Measurements from ENCODE around the gene ERG.

Gene ERG

DNA sequence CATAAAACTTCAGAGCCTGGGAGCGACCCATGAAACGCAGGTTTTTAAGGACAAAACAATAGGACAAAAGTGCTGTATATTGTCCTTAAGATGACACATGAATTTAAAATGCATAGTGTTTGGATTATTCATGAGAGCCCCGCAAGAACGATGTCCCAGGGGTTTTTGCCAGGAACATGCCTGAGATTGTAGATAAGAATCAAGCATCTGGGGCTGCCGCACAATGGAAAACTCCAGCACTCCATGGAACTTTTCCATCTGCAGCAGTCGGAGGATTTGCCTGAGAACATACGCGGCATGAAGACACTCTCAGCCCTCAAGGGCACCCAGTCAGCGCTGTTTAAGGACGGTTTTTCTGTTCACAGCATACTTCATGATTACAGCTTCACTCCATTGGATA lies 5.3 kb upstream of the ERG start:
- no peak for DNase-seq (ENCODE audit: low spot score)
- Histone ChIP-seq H3K27ac (peak overlapping the region in 1 of 2 donors; percentile 79), H3K4me3 (peak overlapping the region; percentile 56)
- TF ChIP-seq, protein P1, sequence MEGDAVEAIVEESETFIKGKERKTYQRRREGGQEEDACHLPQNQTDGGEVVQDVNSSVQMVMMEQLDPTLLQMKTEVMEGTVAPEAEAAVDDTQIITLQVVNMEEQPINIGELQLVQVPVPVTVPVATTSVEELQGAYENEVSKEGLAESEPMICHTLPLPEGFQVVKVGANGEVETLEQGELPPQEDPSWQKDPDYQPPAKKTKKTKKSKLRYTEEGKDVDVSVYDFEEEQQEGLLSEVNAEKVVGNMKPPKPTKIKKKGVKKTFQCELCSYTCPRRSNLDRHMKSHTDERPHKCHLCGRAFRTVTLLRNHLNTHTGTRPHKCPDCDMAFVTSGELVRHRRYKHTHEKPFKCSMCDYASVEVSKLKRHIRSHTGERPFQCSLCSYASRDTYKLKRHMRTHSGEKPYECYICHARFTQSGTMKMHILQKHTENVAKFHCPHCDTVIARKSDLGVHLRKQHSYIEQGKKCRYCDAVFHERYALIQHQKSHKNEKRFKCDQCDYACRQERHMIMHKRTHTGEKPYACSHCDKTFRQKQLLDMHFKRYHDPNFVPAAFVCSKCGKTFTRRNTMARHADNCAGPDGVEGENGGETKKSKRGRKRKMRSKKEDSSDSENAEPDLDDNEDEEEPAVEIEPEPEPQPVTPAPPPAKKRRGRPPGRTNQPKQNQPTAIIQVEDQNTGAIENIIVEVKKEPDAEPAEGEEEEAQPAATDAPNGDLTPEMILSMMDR (IDR thresholded peaks at IDR 0.05): no peak

DNA sequence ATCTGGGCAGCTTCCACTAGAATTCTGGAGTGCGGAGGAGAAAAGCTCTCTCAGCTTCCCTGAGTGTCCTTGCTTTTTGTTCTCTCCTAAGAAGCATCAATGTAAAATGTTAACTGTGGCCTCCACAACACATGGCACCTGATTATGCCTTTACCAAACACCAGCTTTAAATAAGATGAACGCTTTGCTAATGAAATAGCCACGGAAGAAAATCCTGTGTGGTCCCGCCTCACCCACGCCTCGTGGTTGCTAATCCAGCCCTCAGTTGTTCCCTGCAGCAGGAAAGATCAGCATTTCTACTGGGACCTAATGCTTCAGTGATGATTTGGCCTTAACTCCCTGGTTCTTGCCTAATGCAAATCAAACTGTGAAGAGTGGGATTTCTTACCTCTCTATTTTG lies 1.8 kb upstream of the ERG start:
- Histone ChIP-seq H3K4me3 (no peak overlapping the region), H3K27ac (peak overlapping the region in 1 of 2 donors; percentile 31)
- TF ChIP-seq, protein P1 (IDR thresholded peaks at IDR 0.05): no peak
- DNase-seq (ENCODE audit: low spot score): no peak

DNA sequence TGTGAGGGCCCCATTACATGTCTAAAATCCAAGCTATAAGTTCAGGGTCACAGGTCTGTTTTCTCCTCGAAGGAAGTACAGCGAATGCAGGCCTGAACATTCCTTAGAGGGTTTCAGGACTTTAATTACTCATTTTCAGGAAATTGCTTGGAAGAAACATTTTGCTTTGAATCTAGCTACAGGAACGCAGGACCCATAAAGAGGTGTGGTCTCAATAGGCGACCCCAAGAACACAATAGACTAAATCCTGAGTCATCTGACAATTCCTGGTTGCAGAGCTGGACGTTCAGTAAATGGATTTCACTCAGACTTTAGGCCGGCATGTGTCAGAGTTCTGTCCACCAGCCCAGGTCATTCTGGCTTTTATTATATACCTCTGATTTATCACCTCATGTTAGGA lies 1.0 kb upstream of the ERG start:
- TF ChIP-seq, protein P1 (IDR thresholded peaks at IDR 0.05): no peak
- Histone ChIP-seq H3K27ac (peak overlapping the region in 1 of 2 donors; percentile 26), H3K4me3 (no peak overlapping the region)
- DNase-seq (ENCODE audit: low spot score): no peak

DNA sequence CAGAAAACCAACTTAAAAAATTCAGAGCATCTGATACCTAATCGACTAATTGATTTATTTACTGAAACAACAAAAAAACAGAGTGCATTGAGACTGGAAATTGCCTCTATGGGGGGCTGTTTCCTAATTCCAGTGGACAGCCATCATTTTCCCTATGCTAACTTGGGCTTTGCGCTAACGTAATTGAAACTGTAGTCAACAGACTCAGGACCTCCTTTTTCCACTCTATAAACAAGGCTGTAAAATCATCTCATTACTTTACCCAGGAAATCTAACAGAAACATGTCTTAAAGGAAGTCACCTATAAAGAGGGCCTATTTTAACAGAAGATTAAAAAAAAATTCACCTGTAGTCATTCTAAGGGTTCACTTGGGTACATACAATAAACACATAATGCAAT lies 2.1 kb downstream of the ERG start:
- Histone ChIP-seq H3K27ac (peak overlapping the region in 1 of 2 donors; percentile 1), H3K4me3 (peak overlapping the region; percentile 49)
- TF ChIP-seq, protein P1 (IDR thresholded peaks at IDR 0.05): no peak
- no peak for DNase-seq (ENCODE audit: low spot score)

DNA sequence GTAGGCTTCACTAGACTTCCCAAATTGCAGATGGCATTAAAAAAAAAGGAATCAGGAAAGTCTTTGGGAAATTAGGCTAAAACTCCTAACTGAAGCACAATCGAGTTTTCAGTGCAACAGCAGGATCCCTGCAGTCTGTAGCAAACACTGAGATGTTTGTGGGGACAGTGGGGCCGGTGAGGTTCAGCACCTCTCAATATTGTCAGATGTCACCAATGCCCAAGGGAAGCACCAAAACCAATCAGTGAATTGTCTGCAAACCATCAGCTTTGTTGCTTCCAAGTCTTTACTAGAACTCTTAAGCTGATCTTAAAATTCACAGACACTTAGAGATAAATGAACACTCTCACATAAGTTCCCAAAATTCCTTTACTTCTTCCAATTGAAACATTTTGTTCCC lies 2.6 kb downstream of the ERG start:
- Histone ChIP-seq H3K27ac (no peak overlapping the region), H3K4me3 (peak overlapping the region; percentile 49)
- TF ChIP-seq, protein P1 (IDR thresholded peaks at IDR 0.05): no peak
- no peak for DNase-seq (ENCODE audit: low spot score)

DNA sequence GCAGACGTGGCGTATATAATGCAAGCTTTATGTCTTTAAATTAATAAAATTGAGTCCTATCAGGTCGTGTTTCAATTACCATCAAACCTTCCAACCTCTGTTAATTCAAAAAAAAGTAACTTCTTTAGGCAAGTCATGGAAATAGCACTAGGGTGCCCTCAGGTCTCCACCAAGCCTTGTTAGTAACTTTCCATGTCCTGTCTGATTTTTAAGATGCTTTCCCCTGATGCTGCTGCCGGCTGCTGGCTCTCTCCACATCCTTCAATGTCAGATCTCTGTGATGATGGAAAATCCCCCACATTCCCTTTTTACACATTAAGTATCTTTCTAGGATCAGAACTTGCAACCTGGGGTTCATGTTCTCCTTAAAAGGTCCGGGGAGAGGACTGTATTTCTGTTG lies 3.0 kb downstream of the ERG start:
- Histone ChIP-seq H3K27ac (peak overlapping the region in 1 of 2 donors; percentile 70), H3K4me3 (peak overlapping the region; percentile 49)
- TF ChIP-seq, protein P1 (IDR thresholded peaks at IDR 0.05): no peak
- DNase-seq (ENCODE audit: low spot score): no peak

DNA sequence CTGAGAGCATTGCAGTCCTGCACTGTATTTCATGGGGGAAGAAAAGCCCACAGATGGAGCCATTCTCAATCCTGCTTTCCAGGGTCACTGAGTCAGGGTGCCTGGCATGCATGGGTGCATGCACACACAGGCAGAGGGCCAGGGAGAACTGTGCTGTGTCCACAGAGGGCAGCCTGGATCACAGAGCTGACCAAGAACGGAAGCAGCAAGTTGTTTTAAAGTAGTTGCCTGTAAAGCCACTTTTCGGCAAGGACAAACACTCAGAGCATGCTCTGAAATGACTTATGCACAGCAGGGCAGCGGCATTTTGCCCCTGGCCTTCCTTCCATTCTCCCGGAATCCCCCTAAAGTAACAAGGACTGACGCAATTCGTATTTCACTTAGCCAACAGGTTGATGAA lies 3.6 kb downstream of the ERG start:
- Histone ChIP-seq H3K27ac (peak overlapping the region in 1 of 2 donors; percentile 70), H3K4me3 (peak overlapping the region; percentile 49)
- TF ChIP-seq, protein P1 (IDR thresholded peaks at IDR 0.05): no peak
- no peak for DNase-seq (ENCODE audit: low spot score)
